IMR-90 (cell line): ENCODE results near the gene CDH7.

Experiments
- CHD1 ChIP-seq: IDR thresholded peaks from 2 replicates; pipeline ENCODE4 v1.6.1; 2012; ENCODE audit warnings: low read depth, low read length, improper control_type of control experiment
- CTCF ChIP-seq: conservative IDR thresholded peaks from 2 replicates; pipeline ENCODE4 v1.5.1; 2012; ENCODE audit warnings: mild to moderate bottlenecking, low read depth, low read length, improper control_type of control experiment
- MXI1 ChIP-seq: IDR thresholded peaks from 2 replicates; pipeline ENCODE4 v1.6.1; 2012; ENCODE audit warnings: low read depth, mild to moderate bottlenecking, low read length, moderate library complexity, borderline replicate concordance
- POLR2A ChIP-seq: IDR thresholded peaks from 2 replicates; pipeline ENCODE4 v1.6.1; 2012; ENCODE audit warnings: mild to moderate bottlenecking, low read depth, low read length
- RFX5 ChIP-seq: IDR thresholded peaks from 2 replicates; pipeline ENCODE4 v1.8.0; 2012; ENCODE audit warnings: low read depth, mild to moderate bottlenecking, low read length, moderate library complexity
- SMC3 ChIP-seq: fragments of 150-350 bp; IDR thresholded peaks from 2 replicates; pipeline ENCODE4 v1.6.1; 2016; ENCODE audit warnings: low read depth, mild to moderate bottlenecking, antibody characterized with exemption, low read length, moderate library complexity
- USF2 ChIP-seq: fragments of 150-350 bp; IDR thresholded peaks from 2 replicates; pipeline ENCODE4 v1.6.1; 2017; ENCODE audit warnings: mild to moderate bottlenecking, antibody characterized with exemption, low read length, low read depth

- TF ChIP-seq CTCF (no peak), RFX5 (no peak), USF2 (no peak), MXI1 (no peak), SMC3 (no peak), POLR2A (no peak), CHD1 (no peak)
Observed at GRCh38 chr18:65755616-65756015, 4.8 kb downstream of the CDH7 start.
